ENCODE measurements around the gene C6orf132.

- TF ChIP-seq CTCF (conservative IDR thresholded peaks at IDR 0.05; ENCODE audit: low read length) (no peak), EZH2phosphoT487 (IDR thresholded peaks at IDR 0.05; ENCODE audit: borderline replicate concordance) (no peak)
These were observed 36.7 kb downstream of the C6orf132 start for GRCh38 chr6:42105709-42106108.

Data from Loucy (cell line).